Breast epithelium (tissue), 4 donors: Measurements from ENCODE around the gene KANK3. TPM values are rescaled to one million over a fixed set of nuclear protein-coding genes. Genes with fewer than 3 reads are reported as not detected.

Experiments used
- DNase-seq, 2 donors: peaks; one replicate each; pipeline ENCODE4 v3.0.0-alpha.2; 2019; ENCODE audit warnings: low spot score in 2 of 2
- H3K27ac ChIP-seq, 2 donors: fragments of 200-600 bp; sonication (generic) in 1 of 2; one replicate each; pipeline ENCODE4 v1.5.1; 2016 to 2019; ENCODE audit warnings: mild to moderate bottlenecking in 1 of 2
- H3K27me3 ChIP-seq, 2 donors: fragments of 200-600 bp; sonication (generic) in 1 of 2; one replicate each; pipeline versions ENCODE4 v1.5.1 to v1.6.0; 2017 to 2019; ENCODE audit warnings: control low read depth in 1 of 2, mild to moderate bottlenecking in 1 of 2
- H3K36me3 ChIP-seq: fragments of 200-600 bp; one replicate; pipeline ENCODE4 v1.5.1; 2019
- H3K4me1 ChIP-seq, 2 donors: fragments of 200-600 bp; sonication (generic); one replicate each; pipeline ENCODE4 v1.5.1; 2016 to 2019; ENCODE audit warnings: control low read depth in 1 of 2
- H3K4me3 ChIP-seq, 3 donors: fragments of 200-600 bp; sonication (generic); 1 replicate in 2 of 3; 2 replicates in 1 of 3; pipeline ENCODE4 v1.5.1; 2016 to 2019; ENCODE audit warnings: mild to moderate bottlenecking in 3 of 3, moderate library complexity in 2 of 3
- H3K9me3 ChIP-seq, 2 donors: fragments of 200-600 bp; sonication (generic) in 1 of 2; one replicate each; pipeline ENCODE4 v1.5.1; 2016 to 2019; ENCODE audit warnings: control low read depth in 1 of 2
- POLR2A ChIP-seq: fragments of 450-650 bp; IDR thresholded peaks from one replicate; pipeline ENCODE4 v1.6.1; 2016; ENCODE audit warnings: antibody characterized with exemption, mild to moderate bottlenecking, moderate library complexity
- POLR2AphosphoS5 ChIP-seq, 3 donors: sonication (generic); formaldehyde crosslinking; IDR thresholded peaks; one replicate each; pipeline ENCODE4 v1.6.1; 2017; ENCODE audit warnings: antibody characterized with exemption in 3 of 3
- intact Hi-C: fragments of 100-400 bp; cut with DNase I; formaldehyde crosslinking; loops from one replicate; pipeline ENCODE4 v1.15.1; 2023; ENCODE audit warnings: low total_unique reads
- total RNA-seq, 3 donors: library from RNA; depleted of rRNA; stranded (reverse); fragments of >200 nt; gene quantifications; one replicate each; pipeline ENCODE4 v1.1.0, GENCODE V29; 2016
- TF ChIP-seq, protein P1 (sequence below), 3 donors: fragments of 450-650 bp; IDR thresholded peaks; one replicate each; pipeline ENCODE4 v1.5.1; 2016 to 2017; ENCODE audit warnings: antibody characterized with exemption in 3 of 3, mild to moderate bottlenecking in 3 of 3, moderate library complexity in 3 of 3

The KANK3 gene
- total RNA-seq, 3 donors from 2014 or later = 5.6 to 26.2 (median 7.8) TPM

DNA sequence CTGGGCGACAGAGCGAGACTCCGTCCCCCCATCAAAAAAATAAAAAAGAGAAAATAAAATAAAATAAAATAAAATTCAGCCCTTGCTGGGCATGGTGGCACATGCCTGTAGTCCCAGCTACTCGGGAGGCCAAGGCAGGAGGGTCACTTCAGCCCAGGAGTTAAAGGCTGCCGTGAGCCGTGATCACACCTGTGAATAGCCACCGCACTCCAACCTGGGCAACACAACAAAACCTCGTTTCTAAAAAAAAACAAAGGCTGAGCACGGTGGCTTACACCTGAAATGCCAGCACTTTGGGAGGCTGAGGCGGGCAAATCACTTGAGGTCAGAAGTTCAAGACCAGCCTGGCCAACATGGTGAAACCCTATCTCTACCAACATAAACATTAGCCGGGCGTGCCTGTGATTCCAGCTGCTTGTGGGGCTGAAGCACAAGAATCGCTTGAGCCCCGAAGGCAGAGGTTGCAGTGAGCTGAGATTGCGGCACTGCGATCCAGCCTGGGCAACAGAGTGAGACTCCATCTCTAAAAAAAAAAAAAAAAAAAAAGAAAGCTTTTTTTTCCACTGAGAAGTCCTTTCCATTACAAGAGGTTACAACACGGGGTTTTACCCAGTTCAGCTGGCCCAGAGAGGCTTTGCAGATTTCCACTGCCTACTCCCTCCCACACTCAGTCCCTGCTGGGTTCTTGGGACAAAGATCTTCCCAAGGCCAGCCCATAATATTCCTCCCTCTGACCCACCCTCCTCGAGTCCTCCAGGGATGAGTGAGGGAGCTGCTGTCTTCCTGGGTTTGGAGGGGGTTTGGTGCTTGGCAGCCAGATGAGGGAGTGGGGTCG lies 27.3 kb upstream of the KANK3 start:
- peak overlapping the region; percentile 18 to 84 for H3K27ac ChIP-seq
- H3K27me3 ChIP-seq = no peaks in the 10 kb centered on the region
- H3K9me3 ChIP-seq = no peaks in the 10 kb centered on the region
- peak overlapping the region in 2 of 3 donors; percentile 15 to 47 for H3K4me3 ChIP-seq
- no peaks in the 10 kb centered on the region for H3K36me3 ChIP-seq
- peaks cover 11 to 12% of the 10 kb centered on the region in 2 donors for H3K4me1 ChIP-seq
- DNase-seq = no peak
- intact Hi-C loops = no loop called here
- TF ChIP-seq POLR2AphosphoS5 (IDR thresholded peaks at IDR 0.05) (no peak), POLR2A (no peak)
- TF ChIP-seq, protein P1, sequence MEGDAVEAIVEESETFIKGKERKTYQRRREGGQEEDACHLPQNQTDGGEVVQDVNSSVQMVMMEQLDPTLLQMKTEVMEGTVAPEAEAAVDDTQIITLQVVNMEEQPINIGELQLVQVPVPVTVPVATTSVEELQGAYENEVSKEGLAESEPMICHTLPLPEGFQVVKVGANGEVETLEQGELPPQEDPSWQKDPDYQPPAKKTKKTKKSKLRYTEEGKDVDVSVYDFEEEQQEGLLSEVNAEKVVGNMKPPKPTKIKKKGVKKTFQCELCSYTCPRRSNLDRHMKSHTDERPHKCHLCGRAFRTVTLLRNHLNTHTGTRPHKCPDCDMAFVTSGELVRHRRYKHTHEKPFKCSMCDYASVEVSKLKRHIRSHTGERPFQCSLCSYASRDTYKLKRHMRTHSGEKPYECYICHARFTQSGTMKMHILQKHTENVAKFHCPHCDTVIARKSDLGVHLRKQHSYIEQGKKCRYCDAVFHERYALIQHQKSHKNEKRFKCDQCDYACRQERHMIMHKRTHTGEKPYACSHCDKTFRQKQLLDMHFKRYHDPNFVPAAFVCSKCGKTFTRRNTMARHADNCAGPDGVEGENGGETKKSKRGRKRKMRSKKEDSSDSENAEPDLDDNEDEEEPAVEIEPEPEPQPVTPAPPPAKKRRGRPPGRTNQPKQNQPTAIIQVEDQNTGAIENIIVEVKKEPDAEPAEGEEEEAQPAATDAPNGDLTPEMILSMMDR (IDR thresholded peaks at IDR 0.05) = no peak

DNA sequence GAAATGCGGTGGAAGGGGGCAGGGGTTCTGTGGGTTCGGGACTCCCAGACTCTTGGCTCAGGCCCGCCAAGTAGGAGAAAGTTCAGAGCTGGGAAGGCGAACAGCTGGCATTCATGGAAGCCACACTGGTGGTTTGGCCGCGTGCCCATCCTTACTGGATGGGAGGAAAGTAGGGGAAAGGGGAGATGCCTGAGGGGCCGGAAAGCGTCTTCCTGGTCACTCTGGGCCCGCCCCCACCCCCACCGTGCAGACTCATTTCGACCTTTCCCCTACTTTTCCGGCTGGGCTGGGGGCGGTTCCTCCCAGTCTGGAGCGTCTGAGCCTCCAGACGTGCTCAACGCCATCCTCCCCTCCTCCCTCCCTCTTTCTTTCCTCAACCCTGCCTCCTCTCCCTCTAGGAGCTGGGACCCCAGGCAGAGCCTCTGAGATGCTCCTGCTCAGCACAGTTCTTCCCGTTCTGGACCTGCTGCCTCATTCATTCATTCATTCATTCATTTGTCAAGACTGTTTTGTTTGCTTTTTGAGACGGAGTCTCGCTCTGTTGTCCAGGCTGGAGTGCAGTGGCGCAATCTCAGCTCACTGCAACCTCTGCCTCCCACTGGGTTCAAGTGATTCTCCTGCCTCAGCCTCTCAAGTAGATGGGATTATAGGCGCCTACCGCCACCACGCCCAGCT lies 24.4 kb upstream of the KANK3 start:
- peak; percentile 70 to 89 (median 77) for TF ChIP-seq POLR2AphosphoS5 (IDR thresholded peaks at IDR 0.05)
- TF ChIP-seq POLR2A = no peak
- Histone ChIP-seq H3K4me1 (peaks cover 11 to 23% of the 10 kb centered on the region in 2 donors), H3K9me3 (no peaks in the 10 kb centered on the region), H3K36me3 (no peaks in the 10 kb centered on the region), H3K4me3 (peak overlapping the region; percentile 65 to 99 (median 73)), H3K27ac (peak overlapping the region; percentile 81 to 93), H3K27me3 (no peaks in the 10 kb centered on the region)
- peak; percentile 96 to 97 for DNase-seq
- intact Hi-C loops = no loop called here

DNA sequence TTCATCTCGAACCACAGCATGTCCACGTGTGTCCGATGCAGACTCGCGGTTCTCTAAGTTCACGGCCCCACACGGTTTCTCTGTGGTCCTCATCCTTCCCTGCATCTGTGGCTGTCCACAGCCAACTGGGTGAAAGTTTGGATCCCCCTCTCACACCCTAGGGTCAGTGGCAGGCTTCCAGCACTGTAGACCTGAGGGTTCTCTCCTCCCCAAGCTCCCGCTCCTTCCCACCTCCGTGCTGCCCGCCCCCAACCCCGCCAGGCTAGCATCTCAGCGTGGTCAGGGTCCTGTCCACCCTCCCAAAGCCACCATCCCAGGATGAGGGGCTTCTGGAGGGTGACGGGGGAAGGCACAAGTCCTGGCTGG lies 23.9 kb upstream of the KANK3 start:
- H3K9me3 ChIP-seq = no peaks in the 10 kb centered on the region
- no peak for DNase-seq
- peak overlapping the region; percentile 65 to 99 (median 73) for H3K4me3 ChIP-seq

DNA sequence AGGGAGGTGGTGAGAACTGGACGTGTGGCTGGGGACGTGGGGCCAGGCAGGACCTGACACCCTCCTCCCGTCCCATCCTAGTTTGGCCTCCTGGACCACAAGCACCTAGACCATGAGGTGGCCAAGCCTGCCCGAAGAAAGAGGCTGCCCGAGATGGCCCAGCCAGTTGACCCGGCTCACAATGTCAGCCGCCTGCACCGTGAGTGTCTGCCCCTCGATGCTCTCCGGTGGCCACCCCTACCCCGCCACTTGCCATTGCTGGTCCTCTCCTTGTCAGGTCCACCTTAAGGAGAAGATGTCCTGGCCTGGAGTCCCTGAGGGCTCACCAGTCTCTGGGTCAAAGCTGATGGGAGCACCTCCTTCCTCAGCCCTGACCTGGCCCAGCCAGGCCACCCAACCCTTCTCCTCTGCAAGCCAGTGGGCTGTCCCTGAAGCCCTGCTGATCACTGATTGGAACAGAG lies 23.1 kb upstream of the KANK3 start:
- intact Hi-C loops = no loop called here
- Histone ChIP-seq H3K27me3 (no peaks in the 10 kb centered on the region), H3K4me1 (peaks cover 11 to 35% of the 10 kb centered on the region in 2 donors), H3K36me3 (no peaks in the 10 kb centered on the region), H3K9me3 (no peaks in the 10 kb centered on the region), H3K27ac (peak overlapping the region; percentile 81 to 93), H3K4me3 (peak overlapping the region; percentile 65 to 99 (median 73))
- no peak for DNase-seq
- TF ChIP-seq POLR2A = no peak
- TF ChIP-seq, protein P1 (IDR thresholded peaks at IDR 0.05) = no peak
- peak in 1 of 3 donors; percentile 9 for TF ChIP-seq POLR2AphosphoS5 (IDR thresholded peaks at IDR 0.05)

More for the DNA sequence above, 23.9 kb upstream of the KANK3 start:
- Histone ChIP-seq H3K27me3 (no peaks in the 10 kb centered on the region), H3K36me3 (no peaks in the 10 kb centered on the region), H3K27ac (peak overlapping the region; percentile 81 to 93), H3K4me1 (peaks cover 11 to 28% of the 10 kb centered on the region in 2 donors)
- TF ChIP-seq POLR2AphosphoS5 (IDR thresholded peaks at IDR 0.05) = no peak
- TF ChIP-seq, protein P1 (IDR thresholded peaks at IDR 0.05) = no peak
- no peak for TF ChIP-seq POLR2A
- intact Hi-C loops = no loop called here

DNA sequence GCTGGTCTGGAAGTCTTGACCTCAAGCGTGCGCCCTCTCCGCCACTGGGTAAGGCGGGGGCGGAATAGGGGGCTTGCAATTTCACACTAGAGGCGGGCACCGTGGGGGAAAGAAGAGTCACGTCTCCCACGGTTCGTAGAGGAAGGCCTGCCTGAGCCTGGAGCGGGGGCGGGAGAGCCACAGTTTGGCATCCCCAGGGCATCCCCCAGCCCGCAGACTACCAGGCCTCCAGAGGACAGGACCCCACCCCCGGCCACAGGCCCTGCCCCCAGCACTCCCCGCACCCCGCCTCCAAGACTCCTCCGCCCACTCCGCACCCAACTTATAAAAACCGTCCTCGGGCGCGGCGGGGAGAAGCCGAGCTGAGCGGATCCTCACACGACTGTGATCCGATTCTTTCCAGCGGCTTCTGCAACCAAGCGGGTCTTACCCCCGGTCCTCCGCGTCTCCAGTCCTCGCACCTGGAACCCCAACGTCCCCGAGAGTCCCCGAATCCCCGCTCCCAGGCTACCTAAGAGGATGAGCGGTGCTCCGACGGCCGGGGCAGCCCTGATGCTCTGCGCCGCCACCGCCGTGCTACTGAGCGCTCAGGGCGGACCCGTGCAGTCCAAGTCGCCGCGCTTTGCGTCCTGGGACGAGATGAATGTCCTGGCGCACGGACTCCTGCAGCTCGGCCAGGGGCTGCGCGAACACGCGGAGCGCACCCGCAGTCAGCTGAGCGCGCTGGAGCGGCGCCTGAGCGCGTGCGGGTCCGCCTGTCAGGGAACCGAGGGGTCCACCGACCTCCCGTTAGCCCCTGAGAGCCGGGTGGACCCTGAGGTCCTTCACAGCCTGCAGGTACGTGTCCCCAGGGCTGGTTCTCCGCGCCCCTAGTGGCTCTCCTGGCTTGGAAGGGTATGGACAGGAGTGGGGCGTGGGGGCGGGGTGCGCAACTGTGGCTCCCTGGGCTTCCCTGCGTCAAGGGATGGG lies 21.0 kb upstream of the KANK3 start, which contains the start of gene ANGPTL4:
ANGPTL4 (plus strand) TSS at position 353 of the 969 bp plus-strand sequence; CDS start at position 520, 167 bp downstream.
- peak; percentile 78 for TF ChIP-seq POLR2A
- TF ChIP-seq POLR2AphosphoS5 (IDR thresholded peaks at IDR 0.05) = peak in 2 of 3 donors; percentile 55 to 82
- TF ChIP-seq, protein P1 (IDR thresholded peaks at IDR 0.05) = peak in 2 of 3 donors; percentile 8 to 18
- peak; percentile 58 to 74 for DNase-seq
- intact Hi-C loops = no loop called here
- no peaks in the 10 kb centered on the region for H3K9me3 ChIP-seq
- H3K27me3 ChIP-seq = no peaks in the 10 kb centered on the region
- H3K36me3 ChIP-seq = no peaks in the 10 kb centered on the region
- peak within 1 kb of the TSS; percentile 65 to 99 (median 73) for H3K4me3 ChIP-seq
- peaks cover 11 to 35% of the 10 kb centered on the region in 2 donors for H3K4me1 ChIP-seq
- peak within 1 kb of the TSS; percentile 88 to 94 for H3K27ac ChIP-seq
